Mesothelial cell of epicardium (in vitro differentiated cells): Measurements from ENCODE around the gene P2RY14. TPM values are rescaled to one million over a fixed set of nuclear protein-coding genes. Genes with fewer than 3 reads are reported as not detected.

Experiments used
- DNase-seq, 2 experiments: peaks; one replicate each; pipeline ENCODE4 v3.0.0; 2021; ENCODE audit warnings: low spot score in 2 of 2; ENCODE audit not compliant: unreplicated experiment in 2 of 2
- H3K27ac Mint-ChIP-seq: 2 replicates; pipeline ENCODE4 v1.8.0; 2021; ENCODE audit warnings: mixed read lengths
- H3K27me3 Mint-ChIP-seq: 2 replicates; pipeline ENCODE4 v1.8.0; 2021; ENCODE audit warnings: low read depth, mixed read lengths
- H3K36me3 Mint-ChIP-seq: 2 replicates; pipeline ENCODE4 v1.8.0; 2021; ENCODE audit warnings: mixed read lengths
- H3K4me1 Mint-ChIP-seq: 2 replicates; pipeline ENCODE4 v1.8.0; 2021; ENCODE audit warnings: mixed read lengths
- H3K4me3 Mint-ChIP-seq: 2 replicates; pipeline ENCODE4 v1.8.0; 2021; ENCODE audit warnings: mild to moderate bottlenecking, moderate library complexity, mixed read lengths
- H3K9me3 Mint-ChIP-seq: 2 replicates; pipeline ENCODE4 v1.8.0; 2021; ENCODE audit warnings: mixed read lengths
- CTCF ChIP-seq: fragments of 200-600 bp; sonication (generic); IDR thresholded peaks from one replicate; pipeline ENCODE4 v1.5.0; 2021; ENCODE audit warnings: antibody characterized with exemption; ENCODE audit not compliant: unreplicated experiment
- total RNA-seq: library from RNA; stranded (reverse); gene quantifications from 3 replicates; pipeline ENCODE4 v1.2.1, GENCODE V29; 2021

Gene P2RY14
- total RNA-seq, 1 donor from 2014 or later = not detected

- Mint-ChIP-seq H3K9me3 (no peaks in the 10 kb centered on the region), H3K4me1 (peaks cover 9% of the 10 kb centered on the region), H3K27me3 (no peaks in the 10 kb centered on the region), H3K4me3 (no peak overlapping the region), H3K36me3 (peaks cover 2% of the 10 kb centered on the region), H3K27ac (no peak overlapping the region)
- no peak for TF ChIP-seq CTCF
- DNase-seq = no peak
Measured at GRCh38 chr3:151169262-151169947, 108.9 kb downstream of the P2RY14 start.

- peak; percentile 57 for TF ChIP-seq CTCF
- H3K27ac Mint-ChIP-seq = no peak overlapping the region
- DNase-seq = peak; percentile 53 to 74
- H3K4me3 Mint-ChIP-seq = no peak overlapping the region
- peaks cover 9% of the 10 kb centered on the region for H3K4me1 Mint-ChIP-seq
- H3K27me3 Mint-ChIP-seq = no peaks in the 10 kb centered on the region
- peaks cover 2% of the 10 kb centered on the region for H3K36me3 Mint-ChIP-seq
- no peaks in the 10 kb centered on the region for H3K9me3 Mint-ChIP-seq
Measured at GRCh38 chr3:151168269-151169094, 109.9 kb downstream of the P2RY14 start.

GRCh38 chr3:151166161-151166560 is 112.2 kb downstream of the P2RY14 start:
- peaks cover 5% of the 10 kb centered on the region for H3K36me3 Mint-ChIP-seq
- no peaks in the 10 kb centered on the region for H3K9me3 Mint-ChIP-seq
- no peaks in the 10 kb centered on the region for H3K27me3 Mint-ChIP-seq
- peaks cover 9% of the 10 kb centered on the region for H3K4me1 Mint-ChIP-seq
- H3K4me3 Mint-ChIP-seq = no peak overlapping the region
- DNase-seq = no peak
- no peak overlapping the region for H3K27ac Mint-ChIP-seq
- TF ChIP-seq CTCF = no peak

GRCh38 chr3:151165226-151165625 is 113.1 kb downstream of the P2RY14 start:
- DNase-seq = no peak
- Mint-ChIP-seq H3K4me3 (no peak overlapping the region), H3K9me3 (no peaks in the 10 kb centered on the region), H3K36me3 (peaks cover 12% of the 10 kb centered on the region), H3K27ac (no peak overlapping the region), H3K4me1 (peaks cover 9% of the 10 kb centered on the region), H3K27me3 (no peaks in the 10 kb centered on the region)
- no peak for TF ChIP-seq CTCF

Other genes with a start within 250 kb of the P2RY14 start
- 13.5 to 16.9 TPM (median 13.8 TPM) in 3 replicates for gene MED12L, start 192.9 kb downstream of the P2RY14 start, total RNA-seq
- not detected in 3 replicates for gene GPR171, start 75.3 kb downstream of the P2RY14 start, total RNA-seq
- gene GPR87, start 38.3 kb upstream of the P2RY14 start, total RNA-seq = 2.9 to 3.3 TPM (median 3.2 TPM) in 3 replicates
- not detected in 3 replicates for gene P2RY13, start 51.0 kb upstream of the P2RY14 start, total RNA-seq
- not detected in 3 replicates for gene P2RY12, start 106.2 kb upstream of the P2RY14 start, total RNA-seq
- gene IGSF10, start 182.5 kb upstream of the P2RY14 start, total RNA-seq = 5.1 to 6.0 TPM (median 5.6 TPM) in 3 replicates